ENCODE measurements around the gene TMEM38B. TPM values are rescaled to one million over a fixed set of nuclear protein-coding genes. Genes with fewer than 3 reads are reported as not detected.
"Not testable (repeated sequence)": the region's sequence is repeated elsewhere in the genome, so short reads cannot be mapped to it uniquely, and the experiment has no call there.

Gene TMEM38B
- total RNA-seq, 1 experiment from 2014 or later: 7.9 TPM

DNA sequence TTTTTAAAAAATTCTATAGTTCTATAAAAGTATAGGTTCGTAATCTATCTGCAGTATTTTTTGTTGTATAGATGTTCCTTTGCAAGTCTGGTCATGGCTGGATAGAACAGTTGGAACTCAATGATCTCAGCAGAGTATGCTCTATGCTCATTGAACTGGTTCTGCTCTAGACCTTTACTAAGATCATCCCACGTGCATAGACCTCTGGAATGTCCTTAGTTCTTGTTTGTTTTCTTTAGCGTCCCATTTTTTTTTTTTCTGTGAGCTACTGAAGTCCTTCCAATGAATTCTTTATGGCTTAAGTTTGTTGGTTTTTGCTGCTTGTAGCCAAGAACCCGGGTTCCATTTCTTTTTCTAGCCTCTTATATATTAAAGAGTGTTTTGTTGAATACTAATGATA lies 3.5 kb downstream of the TMEM38B start:
- DNase-seq: no peak
- H3K36me3 ChIP-seq (replicated peaks; ENCODE audit: control insufficient read depth, insufficient read depth, low read length): no peaks in the 10 kb centered on the region
- peaks cover 21% of the 10 kb centered on the region for H3K27me3 ChIP-seq (ENCODE audit: control insufficient read depth, insufficient read depth, low read length)
- no peak overlapping the region for H3K4me3 ChIP-seq (ENCODE audit: insufficient read depth, low read depth, low read length)

DNA sequence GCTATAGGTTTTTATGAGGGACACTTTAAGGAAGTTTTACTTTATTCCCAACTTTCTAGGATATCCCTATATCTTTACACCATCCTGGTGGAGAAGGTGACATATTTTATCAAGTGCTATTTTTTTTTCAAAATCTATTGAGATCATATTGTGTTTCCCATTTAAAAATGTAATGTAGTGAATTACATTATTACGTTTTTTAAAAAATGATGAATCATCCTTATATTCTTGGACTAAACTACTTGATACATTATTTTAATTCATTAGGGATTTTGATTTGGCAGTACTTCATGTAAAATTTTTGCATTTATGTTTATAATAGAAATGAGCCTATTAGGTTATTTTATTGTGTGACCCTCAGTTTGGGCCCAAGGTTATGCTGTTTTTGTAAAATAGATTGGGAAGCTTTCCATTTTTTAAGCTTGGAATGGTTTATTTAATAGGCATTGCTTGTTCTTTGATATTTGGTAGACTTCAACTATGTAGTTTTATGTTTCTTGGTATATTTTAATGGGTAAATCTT lies 4.1 kb downstream of the TMEM38B start:
- H3K4me3 ChIP-seq (ENCODE audit: insufficient read depth, low read depth, low read length): no peak overlapping the region
- H3K36me3 ChIP-seq (replicated peaks; ENCODE audit: control insufficient read depth, insufficient read depth, low read length): no peaks in the 10 kb centered on the region
- DNase-seq: no peak
- H3K27me3 ChIP-seq (ENCODE audit: control insufficient read depth, insufficient read depth, low read length): peaks cover 15% of the 10 kb centered on the region

DNA sequence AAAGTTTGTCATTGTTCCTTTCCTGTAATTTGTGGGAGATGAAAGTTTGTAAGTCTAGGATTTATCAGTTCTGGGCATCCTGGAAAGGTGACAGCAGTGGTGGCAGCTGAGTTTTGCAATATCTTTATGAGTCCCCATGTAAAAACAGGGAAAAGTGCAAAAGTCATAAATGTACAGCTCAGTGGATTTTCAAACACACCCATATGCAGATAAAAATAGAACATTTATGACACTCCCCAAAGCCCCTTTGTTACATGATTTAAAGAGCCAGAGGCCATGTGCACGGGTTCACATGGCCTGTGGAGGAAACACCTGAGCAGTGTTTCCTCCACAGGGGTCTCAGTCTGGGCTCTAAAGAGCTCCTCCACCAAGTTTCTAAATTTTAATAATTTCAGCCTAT lies 6.3 kb downstream of the TMEM38B start:
- DNase-seq: no peak
- H3K4me3 ChIP-seq (ENCODE audit: insufficient read depth, low read depth, low read length): no peak overlapping the region
- no peaks in the 10 kb centered on the region for H3K36me3 ChIP-seq (replicated peaks; ENCODE audit: control insufficient read depth, insufficient read depth, low read length)
- no peaks in the 10 kb centered on the region for H3K27me3 ChIP-seq (ENCODE audit: control insufficient read depth, insufficient read depth, low read length)

DNA sequence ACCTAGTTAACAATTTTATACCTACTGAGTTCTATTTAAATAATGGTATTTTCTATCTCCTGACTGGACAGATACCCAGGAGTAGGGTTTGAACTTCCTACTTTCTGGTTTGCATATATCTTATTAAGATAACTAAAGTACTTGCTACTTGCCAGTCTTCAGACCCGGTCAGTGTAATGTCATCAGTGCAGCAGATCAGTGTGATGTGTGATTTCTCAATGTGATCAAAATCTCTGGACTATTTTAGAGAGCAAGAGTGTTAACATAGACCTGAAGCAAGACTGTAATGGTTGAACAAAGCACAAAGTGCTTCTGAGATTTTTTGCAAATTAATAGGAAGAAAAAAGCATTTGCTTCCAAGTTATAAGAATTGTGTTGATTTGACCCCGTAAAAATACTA lies 6.8 kb downstream of the TMEM38B start:
- DNase-seq: no peak
- no peaks in the 10 kb centered on the region for H3K36me3 ChIP-seq (replicated peaks; ENCODE audit: control insufficient read depth, insufficient read depth, low read length)
- H3K4me3 ChIP-seq (ENCODE audit: insufficient read depth, low read depth, low read length): no peak overlapping the region
- H3K27me3 ChIP-seq (ENCODE audit: control insufficient read depth, insufficient read depth, low read length): no peaks in the 10 kb centered on the region

DNA sequence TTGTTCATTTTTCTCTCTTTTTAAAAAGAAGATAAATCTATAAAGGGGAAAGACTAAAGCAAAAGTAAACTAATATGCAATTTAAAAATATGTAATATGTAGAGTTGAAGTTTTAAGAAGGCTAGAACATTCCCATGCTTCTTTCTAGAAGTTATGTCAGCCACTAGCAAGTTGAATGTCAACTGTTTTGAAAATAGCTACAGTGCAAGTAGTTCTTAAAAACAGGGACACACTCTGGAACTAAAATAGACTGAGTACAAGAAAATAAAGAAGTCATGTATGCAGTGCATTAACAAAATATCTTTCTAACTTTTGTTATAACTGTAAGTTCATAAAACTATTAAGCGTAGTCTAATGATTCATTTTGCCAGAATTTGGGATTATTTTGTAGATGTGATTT lies 7.9 kb downstream of the TMEM38B start:
- DNase-seq: no peak
- Histone ChIP-seq H3K4me3 (ENCODE audit: insufficient read depth, low read depth, low read length) (no peak overlapping the region), H3K36me3 (replicated peaks; ENCODE audit: control insufficient read depth, insufficient read depth, low read length) (no peaks in the 10 kb centered on the region), H3K27me3 (ENCODE audit: control insufficient read depth, insufficient read depth, low read length) (no peaks in the 10 kb centered on the region)

DNA sequence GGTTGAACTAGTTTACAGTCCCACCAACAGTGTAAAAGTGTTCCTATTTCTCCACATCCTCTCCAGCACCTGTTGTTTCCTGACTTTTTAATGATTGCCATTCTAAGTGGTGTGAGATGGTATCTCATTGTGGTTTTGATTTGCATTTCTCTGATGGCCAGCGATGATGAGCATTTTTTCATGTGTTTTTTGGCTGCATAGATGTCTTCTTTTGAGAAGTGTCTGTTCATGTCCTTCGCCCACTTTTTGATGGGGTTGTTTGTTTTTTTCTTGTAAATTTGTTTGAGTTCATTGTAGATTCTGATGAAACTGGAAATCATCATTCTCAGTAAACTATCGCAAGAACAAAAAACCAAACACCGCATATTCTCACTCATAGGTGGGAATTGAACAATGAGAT lies 9.3 kb downstream of the TMEM38B start:
- H3K36me3 ChIP-seq (replicated peaks; ENCODE audit: control insufficient read depth, insufficient read depth, low read length); DNase-seq; H3K4me3 ChIP-seq (ENCODE audit: insufficient read depth, low read depth, low read length); H3K27me3 ChIP-seq (ENCODE audit: control insufficient read depth, insufficient read depth, low read length): not testable (repeated sequence)

DNA sequence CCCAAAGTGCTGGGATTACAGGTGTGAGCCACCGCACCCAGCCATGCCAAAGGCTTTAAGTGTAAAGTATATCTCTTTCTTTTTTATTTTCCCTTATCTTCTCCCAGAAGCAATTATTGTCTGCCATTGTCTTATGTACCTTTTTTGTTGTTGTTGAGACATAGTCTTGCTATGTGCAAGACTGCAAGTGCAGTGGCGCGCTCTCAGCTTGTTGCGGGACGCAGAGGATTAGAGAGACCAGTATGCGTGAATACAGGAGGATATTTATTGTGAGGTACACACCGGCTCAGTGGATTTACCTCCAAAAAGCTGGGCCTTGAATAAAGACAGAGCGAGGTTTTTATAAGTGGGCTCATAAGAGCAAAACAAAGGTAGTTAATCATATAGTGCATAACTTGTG lies 11.8 kb downstream of the TMEM38B start:
- H3K4me3 ChIP-seq (ENCODE audit: insufficient read depth, low read depth, low read length): no peak overlapping the region
- H3K36me3 ChIP-seq (replicated peaks; ENCODE audit: control insufficient read depth, insufficient read depth, low read length): no peaks in the 10 kb centered on the region
- H3K27me3 ChIP-seq (ENCODE audit: control insufficient read depth, insufficient read depth, low read length): no peaks in the 10 kb centered on the region
- DNase-seq: no peak

DNA sequence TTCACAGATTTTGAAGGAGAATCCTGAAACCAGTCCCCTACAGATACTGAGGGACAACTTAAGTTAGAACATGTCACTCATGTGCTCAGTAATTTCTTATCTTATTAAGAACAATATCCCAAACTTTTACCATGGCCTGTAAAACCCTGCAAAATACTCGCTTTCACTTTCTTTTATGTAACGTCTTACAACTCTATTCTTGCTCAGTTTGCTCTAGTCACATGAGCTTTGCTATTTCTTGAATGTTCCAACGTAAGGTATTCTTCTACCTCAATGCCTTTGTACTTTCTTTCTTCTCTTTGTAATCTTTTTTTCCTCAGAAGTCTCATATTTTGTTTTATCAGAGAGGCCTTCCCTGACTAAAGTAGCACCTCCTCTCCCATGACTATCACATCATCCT lies 14.1 kb downstream of the TMEM38B start:
- H3K27me3 ChIP-seq (ENCODE audit: control insufficient read depth, insufficient read depth, low read length): no peaks in the 10 kb centered on the region
- DNase-seq: no peak
- no peak overlapping the region for H3K4me3 ChIP-seq (ENCODE audit: insufficient read depth, low read depth, low read length)
- no peaks in the 10 kb centered on the region for H3K36me3 ChIP-seq (replicated peaks; ENCODE audit: control insufficient read depth, insufficient read depth, low read length)

DNA sequence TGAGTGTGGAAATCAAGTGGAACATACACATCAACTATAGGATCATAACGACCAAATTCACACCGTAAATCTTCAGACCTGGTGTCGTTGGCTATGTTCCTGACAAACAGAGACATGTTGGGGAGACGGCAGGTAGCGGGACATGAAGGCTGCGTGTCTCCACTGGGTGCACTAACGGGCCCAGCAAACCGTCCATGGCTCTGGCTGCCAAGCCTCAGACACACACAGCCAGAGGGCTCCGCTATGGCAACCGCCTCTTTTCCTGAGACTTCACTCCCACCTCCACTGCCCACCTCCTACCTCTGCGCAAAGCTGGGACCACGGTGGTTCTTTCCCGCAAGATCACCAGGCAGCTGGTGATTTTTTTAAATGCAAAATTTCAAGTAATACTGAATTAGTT lies 16.3 kb downstream of the TMEM38B start:
- Histone ChIP-seq H3K4me3 (ENCODE audit: insufficient read depth, low read depth, low read length) (no peak overlapping the region), H3K27me3 (ENCODE audit: control insufficient read depth, insufficient read depth, low read length) (no peaks in the 10 kb centered on the region), H3K36me3 (replicated peaks; ENCODE audit: control insufficient read depth, insufficient read depth, low read length) (no peaks in the 10 kb centered on the region)
- DNase-seq: no peak

DNA sequence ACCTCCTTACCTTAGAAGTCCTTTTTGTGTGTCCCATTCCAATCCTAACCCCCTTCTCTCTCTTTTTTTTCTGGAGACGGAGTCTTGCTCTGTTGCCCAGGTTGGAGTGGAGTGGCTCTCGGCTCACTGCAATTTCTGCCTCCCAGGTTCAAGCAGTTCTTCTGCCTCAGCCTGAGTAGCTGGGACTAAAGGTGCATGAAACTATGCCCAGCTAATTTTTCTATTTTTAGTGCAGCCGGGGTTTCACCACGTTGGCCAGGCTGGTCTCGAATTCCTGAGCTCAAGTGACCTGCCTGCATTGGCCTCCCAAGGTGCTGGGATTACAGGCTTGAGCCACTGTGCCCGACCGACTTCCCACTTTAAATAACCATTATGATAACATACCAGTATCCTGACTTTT lies 17.5 kb downstream of the TMEM38B start:
- H3K27me3 ChIP-seq (ENCODE audit: control insufficient read depth, insufficient read depth, low read length): no peaks in the 10 kb centered on the region
- H3K4me3 ChIP-seq (ENCODE audit: insufficient read depth, low read depth, low read length): no peak overlapping the region
- no peaks in the 10 kb centered on the region for H3K36me3 ChIP-seq (replicated peaks; ENCODE audit: control insufficient read depth, insufficient read depth, low read length)
- no peak for DNase-seq

DNA sequence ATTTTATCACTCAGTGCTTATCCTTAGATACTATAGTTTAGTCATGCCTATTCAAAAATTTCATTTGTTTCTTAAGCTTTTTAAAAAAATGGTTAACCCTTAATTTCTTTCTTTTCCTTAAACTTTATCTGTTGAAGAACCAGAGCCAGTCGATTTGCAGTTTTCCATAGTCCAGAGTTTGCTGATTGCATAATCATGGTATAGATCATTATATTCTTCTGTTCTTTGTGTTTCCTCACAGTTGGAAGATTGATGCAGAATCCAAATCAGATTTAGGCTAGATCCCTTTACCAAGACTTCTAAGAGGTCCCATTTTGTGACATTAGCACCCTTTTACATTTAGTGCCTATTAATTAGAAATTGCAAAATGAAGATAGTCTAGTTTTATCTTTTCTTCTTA lies 18.0 kb downstream of the TMEM38B start:
- DNase-seq: no peak
- Histone ChIP-seq H3K36me3 (replicated peaks; ENCODE audit: control insufficient read depth, insufficient read depth, low read length) (no peaks in the 10 kb centered on the region), H3K4me3 (ENCODE audit: insufficient read depth, low read depth, low read length) (no peak overlapping the region), H3K27me3 (ENCODE audit: control insufficient read depth, insufficient read depth, low read length) (no peaks in the 10 kb centered on the region)

DNA sequence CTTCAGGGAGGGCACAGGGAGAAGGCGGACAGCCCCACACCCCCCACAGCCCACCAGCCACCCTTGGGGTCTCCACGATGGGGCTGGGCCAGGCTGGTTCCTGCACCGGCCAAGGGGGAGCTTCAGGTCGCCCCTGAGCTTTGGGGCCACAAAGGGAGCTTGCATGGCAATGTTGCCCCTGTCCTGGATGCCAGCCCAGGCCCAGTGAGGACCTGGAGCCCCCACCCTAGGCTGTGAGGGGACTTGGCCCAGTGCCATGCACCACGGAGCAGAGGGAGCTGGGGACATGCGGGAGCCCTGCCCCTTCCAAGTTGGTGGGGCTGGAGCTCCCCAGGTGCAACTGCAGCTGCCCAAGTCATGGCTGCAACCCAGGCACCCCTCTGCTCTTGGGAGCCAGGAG lies 18.4 kb downstream of the TMEM38B start:
- Histone ChIP-seq H3K36me3 (replicated peaks; ENCODE audit: control insufficient read depth, insufficient read depth, low read length) (no peaks in the 10 kb centered on the region), H3K27me3 (ENCODE audit: control insufficient read depth, insufficient read depth, low read length) (no peaks in the 10 kb centered on the region), H3K4me3 (ENCODE audit: insufficient read depth, low read depth, low read length) (no peak overlapping the region)
- no peak for DNase-seq

DNA sequence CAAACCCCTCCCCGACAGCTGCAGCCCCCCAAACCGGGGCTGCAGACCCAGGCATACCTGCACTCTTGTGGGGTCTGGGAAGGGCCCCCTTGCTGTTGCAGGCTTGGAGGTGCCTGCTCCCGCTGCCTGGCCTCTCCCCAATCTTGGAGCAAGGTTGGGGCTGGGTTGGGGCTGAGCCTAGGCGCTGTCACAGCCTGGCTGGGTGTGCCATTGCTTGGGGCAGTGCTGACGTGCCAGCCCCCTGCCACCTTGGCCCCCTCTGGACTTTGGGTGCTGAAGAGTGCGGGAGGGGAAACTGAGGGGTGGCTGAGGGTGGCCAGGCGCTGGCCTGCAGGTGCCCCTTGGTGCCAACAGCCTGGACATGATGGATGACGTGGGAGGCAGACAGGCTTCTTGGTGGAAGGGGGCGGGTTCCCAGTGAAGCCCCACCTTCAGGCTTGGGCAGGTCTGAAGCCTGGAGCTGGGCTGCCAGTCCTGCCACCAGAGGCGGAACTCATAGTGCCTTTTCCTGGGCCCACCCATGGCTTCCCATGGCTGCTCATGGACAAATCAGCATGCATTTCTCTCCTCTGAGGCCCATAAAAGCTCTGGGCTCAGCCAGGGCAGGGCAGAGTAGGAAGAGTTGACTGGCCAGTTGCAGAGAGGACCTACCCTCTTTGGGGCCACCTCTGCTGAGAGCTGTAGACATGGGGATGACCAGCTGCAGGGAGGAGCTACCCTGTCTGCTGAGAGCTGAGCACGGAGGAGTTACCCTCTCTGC lies 19.1 kb downstream of the TMEM38B start:
- DNase-seq: no peak
- Histone ChIP-seq H3K4me3 (ENCODE audit: insufficient read depth, low read depth, low read length) (no peak overlapping the region), H3K36me3 (replicated peaks; ENCODE audit: control insufficient read depth, insufficient read depth, low read length) (no peaks in the 10 kb centered on the region), H3K27me3 (ENCODE audit: control insufficient read depth, insufficient read depth, low read length) (no peaks in the 10 kb centered on the region)

DNA sequence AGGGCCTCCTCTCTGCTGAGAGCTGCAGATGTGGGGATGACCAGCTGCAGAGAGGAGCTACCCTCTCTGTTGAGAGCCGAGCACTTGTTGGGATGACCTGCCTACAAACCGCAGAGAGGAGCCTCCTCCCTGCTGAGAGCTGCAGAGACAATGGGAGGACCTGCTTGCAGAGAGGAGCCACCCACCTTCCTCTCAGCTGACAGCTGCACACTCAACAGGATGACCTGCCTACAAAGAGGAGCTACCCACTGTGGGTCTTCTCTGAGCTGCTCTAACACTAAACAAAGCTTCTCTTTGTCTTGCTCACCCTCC lies 19.6 kb downstream of the TMEM38B start:
- no peak for DNase-seq
- Histone ChIP-seq H3K27me3 (ENCODE audit: control insufficient read depth, insufficient read depth, low read length) (no peaks in the 10 kb centered on the region), H3K36me3 (replicated peaks; ENCODE audit: control insufficient read depth, insufficient read depth, low read length) (no peaks in the 10 kb centered on the region), H3K4me3 (ENCODE audit: insufficient read depth, low read depth, low read length) (no peak overlapping the region)

DNA sequence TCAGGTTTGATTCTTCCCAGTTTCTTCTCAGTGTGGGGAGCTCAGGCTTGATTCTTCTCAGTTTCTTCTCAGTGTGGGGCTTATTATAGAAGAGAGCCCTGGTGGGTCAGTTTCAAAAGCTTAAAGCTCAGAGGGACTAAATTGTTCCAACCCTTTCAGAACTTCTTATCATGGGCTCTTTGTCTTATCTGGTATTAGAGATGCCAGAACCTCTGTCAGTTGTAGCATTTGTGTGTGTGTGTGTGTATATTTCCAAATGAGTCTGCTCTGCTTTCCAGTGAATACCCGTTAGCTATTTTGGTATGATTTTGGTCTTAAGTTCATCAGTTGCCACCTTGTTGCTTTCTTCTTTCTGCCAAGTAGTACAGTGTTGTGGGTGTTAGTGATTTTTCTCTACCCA lies 21.8 kb downstream of the TMEM38B start:
- Histone ChIP-seq H3K36me3 (replicated peaks; ENCODE audit: control insufficient read depth, insufficient read depth, low read length) (no peaks in the 10 kb centered on the region), H3K4me3 (ENCODE audit: insufficient read depth, low read depth, low read length) (no peak overlapping the region), H3K27me3 (ENCODE audit: control insufficient read depth, insufficient read depth, low read length) (no peaks in the 10 kb centered on the region)
- DNase-seq: no peak

DNA sequence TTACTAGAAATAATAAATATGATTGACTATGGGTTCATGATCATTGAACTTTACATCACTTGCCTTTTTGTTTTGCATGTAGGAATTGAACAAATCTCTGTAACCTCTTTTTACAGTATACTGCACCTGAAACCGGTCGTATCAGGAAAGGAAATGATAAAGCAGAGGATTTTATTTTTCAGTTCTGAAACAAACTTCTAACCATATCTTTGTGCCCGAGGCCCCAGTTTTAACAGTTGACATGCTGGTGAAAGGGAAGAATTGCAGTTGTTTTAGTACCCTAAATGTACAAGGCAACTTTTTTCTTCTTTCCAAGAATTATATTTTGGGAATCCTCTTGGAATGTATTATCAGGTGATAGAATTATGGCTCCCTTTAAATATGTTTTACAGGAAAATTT lies 27.8 kb downstream of the TMEM38B start:
- H3K27me3 ChIP-seq (ENCODE audit: control insufficient read depth, insufficient read depth, low read length): no peaks in the 10 kb centered on the region
- H3K36me3 ChIP-seq (replicated peaks; ENCODE audit: control insufficient read depth, insufficient read depth, low read length): no peaks in the 10 kb centered on the region
- no peak for DNase-seq

More for the DNA sequence above, 27.8 kb downstream of the TMEM38B start:
- no peak overlapping the region for H3K4me3 ChIP-seq (ENCODE audit: insufficient read depth, low read depth, low read length)
